ENCODE data around the gene NTHL1. TPM values are rescaled to one million over a fixed set of nuclear protein-coding genes. Genes with fewer than 3 reads are reported as not detected.

NTHL1 gene
- total RNA-seq (2022; extraction: Qiagen RNA extraction; ENCODE audit: low read depth), result 30.8 to 47.1 TPM (median 43.6 TPM) in 5 replicates

DNA sequence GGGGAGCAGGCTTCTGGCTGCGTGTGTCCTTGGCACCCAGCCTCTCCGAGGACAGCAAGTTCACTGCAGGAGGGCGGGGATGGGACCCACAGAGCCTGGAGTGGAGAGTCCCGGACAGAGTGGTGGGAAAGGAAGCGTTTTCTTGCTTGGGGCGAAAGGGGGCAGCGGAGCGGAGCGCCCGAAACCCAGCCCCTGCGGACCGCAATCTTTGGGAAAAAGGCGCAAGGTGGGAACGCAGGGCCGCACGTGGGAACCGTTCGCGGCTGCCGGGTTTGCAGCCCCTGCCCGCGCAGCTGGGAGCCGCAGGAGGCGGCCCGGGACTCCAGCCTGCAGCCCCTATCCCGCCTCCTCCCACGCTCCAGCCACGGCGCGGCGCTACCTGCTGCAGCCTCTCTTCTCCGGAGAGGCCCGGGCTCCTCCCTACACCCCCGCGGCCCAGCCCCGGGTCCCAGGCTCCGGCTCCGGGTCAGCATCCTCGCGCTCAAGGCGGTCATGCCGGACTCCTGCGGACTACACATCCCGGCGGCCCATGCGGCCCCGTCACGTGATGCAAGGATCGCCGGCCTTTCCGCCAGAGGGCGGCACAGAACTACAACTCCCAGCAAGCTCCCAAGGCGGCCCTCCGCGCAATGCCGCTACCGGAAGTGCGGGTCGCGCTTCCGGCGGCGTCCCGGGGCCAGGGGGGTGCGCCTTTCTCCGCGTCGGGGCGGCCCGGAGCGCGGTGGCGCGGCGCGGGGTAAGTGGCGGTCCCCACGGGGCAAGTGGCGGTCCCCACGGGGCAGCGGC is at the start of gene NTHL1, which contains the start of gene TSC2:
NTHL1 (minus strand) TSS at position 505 of the 786 bp plus-strand sequence; CDS start at position 494, 11 bp downstream.
TSC2 (plus strand) TSS at position 656 of the 786 bp plus-strand sequence. CDS start 631 bp downstream, outside the sequence.

DNA sequence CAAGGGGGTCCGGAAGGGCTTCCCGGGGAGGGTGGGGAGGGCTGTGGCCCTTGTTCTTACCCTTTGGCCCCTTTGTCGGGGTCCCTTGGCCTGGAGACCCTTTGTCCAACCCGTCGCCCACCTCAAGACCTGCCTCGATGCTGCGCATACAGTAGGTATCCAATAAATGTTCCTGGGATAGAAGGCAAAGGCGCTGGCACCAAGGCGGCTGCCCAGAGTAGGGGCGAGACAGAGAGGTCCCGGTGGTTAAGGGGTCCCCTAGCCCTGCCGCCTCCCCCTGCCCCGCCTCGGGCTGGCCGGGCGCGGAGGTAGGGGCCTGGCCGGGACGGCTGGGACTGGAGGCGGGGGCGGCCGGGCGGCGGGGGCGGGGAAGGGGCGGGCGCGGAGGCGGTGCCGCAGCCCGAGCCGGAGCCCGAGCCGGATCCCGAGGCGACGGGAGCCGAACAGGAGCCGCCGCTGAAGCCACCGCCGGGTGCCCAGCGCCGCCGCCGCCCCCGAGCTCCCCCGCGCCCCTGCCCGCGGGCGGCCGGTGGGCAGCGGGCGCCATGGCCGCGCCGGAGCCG is 21.1 kb downstream of the NTHL1 start, which contains the start of gene NHERF2:
NHERF2 (plus strand) TSS at position 442 of the 563 bp plus-strand sequence; CDS start at position 546, 104 bp downstream.

DNA sequence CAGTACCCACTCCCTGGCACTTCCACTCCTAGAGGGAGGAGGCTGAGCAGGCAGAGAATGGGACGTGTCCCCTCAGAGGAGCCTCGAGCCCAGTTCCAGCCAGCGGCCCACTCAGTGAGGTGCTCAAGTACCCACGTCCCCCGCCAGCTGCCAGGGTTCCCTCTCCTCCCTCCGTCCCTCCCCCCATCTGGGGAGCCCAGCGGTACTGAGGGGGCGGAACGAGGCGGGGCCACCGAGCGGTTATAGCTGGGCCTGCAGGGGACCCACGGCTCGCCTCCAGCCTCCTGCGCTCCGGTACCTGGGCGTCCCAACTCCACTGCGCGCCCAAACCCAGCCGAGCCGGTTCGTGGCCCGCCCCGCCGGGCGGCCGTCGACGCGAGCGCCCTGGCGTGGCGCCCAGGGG is 28.1 kb downstream of the NTHL1 start, which contains the start of gene NPW:
NPW (plus strand) TSS at position 268 of the 403 bp plus-strand sequence.

DNA sequence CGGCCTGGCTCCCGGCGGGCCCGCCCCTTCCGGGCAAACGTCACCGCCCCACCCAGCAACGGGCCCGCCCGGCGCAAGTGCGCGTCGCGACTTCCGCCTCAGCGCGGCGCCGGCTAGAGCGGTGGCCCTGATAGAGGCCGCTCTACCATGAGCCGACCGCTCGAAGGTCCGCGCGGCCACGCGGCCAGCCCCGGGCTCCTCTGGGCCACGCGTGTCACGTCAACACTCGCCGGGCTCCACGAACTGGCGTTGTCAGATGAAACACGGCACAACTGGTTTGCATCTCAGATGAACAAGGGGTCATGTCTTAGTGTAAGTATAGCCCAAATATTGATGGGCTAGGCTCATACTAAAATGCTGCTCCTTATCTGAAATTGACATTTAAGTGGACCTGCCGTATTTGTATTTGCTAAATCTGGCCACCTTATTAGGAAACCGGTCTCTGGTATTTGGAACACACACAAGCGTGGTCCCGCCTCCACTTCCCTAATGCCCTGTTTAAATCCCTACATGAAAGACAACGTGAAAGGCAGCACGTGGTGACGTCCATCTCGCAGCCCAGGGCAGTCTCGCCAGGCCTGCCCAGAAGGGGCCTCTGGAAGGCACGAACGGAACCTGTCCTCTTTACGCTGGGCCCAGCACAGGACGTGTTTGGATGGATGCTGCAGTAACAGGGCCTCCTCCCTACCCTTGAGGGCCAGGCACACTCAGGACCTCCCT is 37.7 kb downstream of the NTHL1 start, which contains the start of gene ZNF598:
ZNF598 (minus strand) TSS at position 31 of the 720 bp plus-strand sequence.

Other genes starting within 250 kb of the NTHL1 start
- 58.5 to 71.3 TPM (median 68.8 TPM) in 5 replicates for gene HAGH, start 221.0 kb downstream of the NTHL1 start, total RNA-seq (2022; extraction: Qiagen RNA extraction; ENCODE audit: low read depth)
- 45.6 to 53.0 TPM (median 47.7 TPM) in 5 replicates for gene FAHD1, start 220.6 kb downstream of the NTHL1 start, total RNA-seq (2022; extraction: Qiagen RNA extraction; ENCODE audit: low read depth)
- gene MEIOB, start 175.7 kb downstream of the NTHL1 start, total RNA-seq (2022; extraction: Qiagen RNA extraction; ENCODE audit: low read depth), result 1.4 to 3.0 TPM (median 2.0 TPM) in 5 replicates
- gene HS3ST6, start 129.4 kb downstream of the NTHL1 start, total RNA-seq (2022; extraction: Qiagen RNA extraction; ENCODE audit: low read depth), result 1.8 to 4.2 TPM (median 3.1 TPM) in 5 replicates
- gene MSRB1, start 104.6 kb downstream of the NTHL1 start, total RNA-seq (2022; extraction: Qiagen RNA extraction; ENCODE audit: low read depth), result 22.1 to 31.7 TPM (median 31.4 TPM) in 5 replicates
- 0.03 to 0.37 TPM in 2 of 5 replicates, not detected in the others for gene RPL3L, start 93.1 kb downstream of the NTHL1 start, total RNA-seq (2022; extraction: Qiagen RNA extraction; ENCODE audit: low read depth)
- 244 to 325 TPM (median 265 TPM) in 5 replicates for gene NDUFB10, start 88.3 kb downstream of the NTHL1 start, total RNA-seq (2022; extraction: Qiagen RNA extraction; ENCODE audit: low read depth)
- gene RPS2, start 83.0 kb downstream of the NTHL1 start, total RNA-seq (2022; extraction: Qiagen RNA extraction; ENCODE audit: low read depth), result 3,640 to 5,391 TPM (median 5,287 TPM) in 5 replicates
- not detected in 5 replicates for gene RNF151, start 81.0 kb downstream of the NTHL1 start, total RNA-seq (2022; extraction: Qiagen RNA extraction; ENCODE audit: low read depth)
- 29.2 to 42.3 TPM (median 37.3 TPM) in 5 replicates for gene TBL3, start 75.8 kb downstream of the NTHL1 start, total RNA-seq (2022; extraction: Qiagen RNA extraction; ENCODE audit: low read depth)
- 0.16 to 0.44 TPM (median 0.28 TPM) in 4 of 5 replicates, not detected in the other for gene NOXO1, start 66.4 kb downstream of the NTHL1 start, total RNA-seq (2022; extraction: Qiagen RNA extraction; ENCODE audit: low read depth)
- gene GFER, start 63.6 kb downstream of the NTHL1 start, total RNA-seq (2022; extraction: Qiagen RNA extraction; ENCODE audit: low read depth), result 24.7 to 44.2 TPM (median 41.3 TPM) in 5 replicates
- gene SYNGR3, start 57.9 kb downstream of the NTHL1 start, total RNA-seq (2022; extraction: Qiagen RNA extraction; ENCODE audit: low read depth), result 4.4 to 9.7 TPM (median 6.7 TPM) in 5 replicates
- 43.5 to 62.6 TPM (median 56.0 TPM) in 5 replicates for gene ZNF598, start 38.0 kb downstream of the NTHL1 start, total RNA-seq (2022; extraction: Qiagen RNA extraction; ENCODE audit: low read depth)
- 0.92 to 2.0 TPM (median 1.0 TPM) in 4 of 5 replicates, not detected in the other for gene NPW, start 28.0 kb downstream of the NTHL1 start, total RNA-seq (2022; extraction: Qiagen RNA extraction; ENCODE audit: low read depth)
- 34.8 to 57.8 TPM (median 54.9 TPM) in 5 replicates for gene NHERF2, start 20.9 kb downstream of the NTHL1 start, total RNA-seq (2022; extraction: Qiagen RNA extraction; ENCODE audit: low read depth)
- gene TSC2, start 151 bp upstream of the NTHL1 start, total RNA-seq (2022; extraction: Qiagen RNA extraction; ENCODE audit: low read depth), result 27.9 to 39.7 TPM (median 36.6 TPM) in 5 replicates
- 37.4 to 56.1 TPM (median 48.8 TPM) in 5 replicates for gene PKD1, start 88.1 kb upstream of the NTHL1 start, total RNA-seq (2022; extraction: Qiagen RNA extraction; ENCODE audit: low read depth)
- 2.7 to 5.0 TPM (median 4.0 TPM) in 5 replicates for gene RAB26, start 100.8 kb upstream of the NTHL1 start, total RNA-seq (2022; extraction: Qiagen RNA extraction; ENCODE audit: low read depth)
- gene TRAF7, start 107.9 kb upstream of the NTHL1 start, total RNA-seq (2022; extraction: Qiagen RNA extraction; ENCODE audit: low read depth), result 39.8 to 58.6 TPM (median 51.7 TPM) in 5 replicates
- gene CASKIN1, start 148.8 kb upstream of the NTHL1 start, total RNA-seq (2022; extraction: Qiagen RNA extraction; ENCODE audit: low read depth), result 0.26 to 0.95 TPM (median 0.49 TPM) in 5 replicates
- 35.7 to 53.7 TPM (median 52.7 TPM) in 5 replicates for gene MLST8, start 157.6 kb upstream of the NTHL1 start, total RNA-seq (2022; extraction: Qiagen RNA extraction; ENCODE audit: low read depth)
- 2.9 to 6.6 TPM (median 4.6 TPM) in 5 replicates for gene BRICD5, start 163.0 kb upstream of the NTHL1 start, total RNA-seq (2022; extraction: Qiagen RNA extraction; ENCODE audit: low read depth)
- gene PGP, start 167.0 kb upstream of the NTHL1 start, total RNA-seq (2022; extraction: Qiagen RNA extraction; ENCODE audit: low read depth), result 16.8 to 38.1 TPM (median 35.4 TPM) in 5 replicates
- 17.8 to 28.1 TPM (median 24.2 TPM) in 5 replicates for gene E4F1, start 175.8 kb upstream of the NTHL1 start, total RNA-seq (2022; extraction: Qiagen RNA extraction; ENCODE audit: low read depth)
- 0.56 to 1.4 TPM (median 1.2 TPM) in 5 replicates for gene DNASE1L2, start 188.6 kb upstream of the NTHL1 start, total RNA-seq (2022; extraction: Qiagen RNA extraction; ENCODE audit: low read depth)
- 45.6 to 91.2 TPM (median 87.6 TPM) in 5 replicates for gene ECI1, start 203.8 kb upstream of the NTHL1 start, total RNA-seq (2022; extraction: Qiagen RNA extraction; ENCODE audit: low read depth)
- gene RNPS1, start 220.3 kb upstream of the NTHL1 start, total RNA-seq (2022; extraction: Qiagen RNA extraction; ENCODE audit: low read depth), result 263 to 286 TPM (median 267 TPM) in 5 replicates